Thyroid gland (tissue), 4 donors: ENCODE data around the gene CEACAM1. TPM values are rescaled to one million over a fixed set of nuclear protein-coding genes. Genes with fewer than 3 reads are reported as not detected.
"Not testable (repeated sequence)": the region's sequence is repeated elsewhere in the genome, so short reads cannot be mapped to it uniquely, and the experiment has no call there.

ENCODE experiments used
- DNase-seq, 2 donors: peaks; one replicate each; pipeline ENCODE4 v3.0.0-alpha.2; 2019
- H3K27ac ChIP-seq, 3 donors: fragments of 200-600 bp; sonication (generic); 1 replicate in 2 of 3; 2 replicates in 1 of 3; pipeline ENCODE4 v1.5.1; 2016 to 2019; ENCODE audit warnings: mild to moderate bottlenecking in 1 of 3, moderate library complexity in 1 of 3
- H3K27me3 ChIP-seq: fragments of 200-600 bp; sonication (generic); one replicate; pipeline ENCODE4 v1.5.1; 2019
- H3K36me3 ChIP-seq, 2 donors: fragments of 200-600 bp; sonication (generic); one replicate each; pipeline ENCODE4 v1.5.1; 2016 to 2019
- H3K4me1 ChIP-seq, 2 donors: fragments of 200-600 bp; sonication (generic); one replicate each; pipeline ENCODE4 v1.5.1; 2017 to 2019
- H3K4me3 ChIP-seq, 3 donors: fragments of 200-600 bp; sonication (generic); replicated peaks in 1 of 3; 1 replicate in 2 of 3; 2 replicates in 1 of 3; pipeline ENCODE4 v1.5.1; 2016; ENCODE audit warnings: mild to moderate bottlenecking in 1 of 3
- H3K9me3 ChIP-seq: fragments of 200-600 bp; sonication (generic); one replicate; pipeline ENCODE4 v1.5.1; 2017
- POLR2A ChIP-seq, 2 donors: fragments of 450-650 bp; IDR thresholded peaks; one replicate each; pipeline ENCODE4 v1.6.1; 2017; ENCODE audit warnings: antibody characterized with exemption in 2 of 2, mild to moderate bottlenecking in 2 of 2, moderate library complexity in 1 of 2
- WGBS, 2 donors: methylation state at CpG; one replicate each; pipeline ENCODE4 v1.1.5; 2017; 5-methylcytosine and 5-hydroxymethylcytosine counted together
- intact Hi-C: fragments of 100-400 bp; cut with DNase I; formaldehyde crosslinking; loops from one replicate; pipeline ENCODE4 v1.15.1; 2023
- total RNA-seq, 4 donors: library from RNA; depleted of rRNA; stranded (reverse); fragments of >200 nt; gene quantifications; one replicate each; pipeline ENCODE4 v1.2.3, GENCODE V29; 2016
- TF ChIP-seq, protein P1 (sequence below), 6 experiments: fragments of 200-600 bp in 3 of 6; fragments of 450-650 bp in 3 of 6; sonication (generic) in 3 of 6; IDR thresholded peaks; one replicate each; pipeline ENCODE4 v1.5.1; 2016 to 2019; ENCODE audit warnings: antibody characterized with exemption in 6 of 6, mild to moderate bottlenecking in 2 of 6, inconsistent platforms in 1 of 6, moderate library complexity in 1 of 6

Gene CEACAM1
- total RNA-seq, 4 donors from 2014 or later: 2.1 to 21.5 (median 3.6) TPM

DNA sequence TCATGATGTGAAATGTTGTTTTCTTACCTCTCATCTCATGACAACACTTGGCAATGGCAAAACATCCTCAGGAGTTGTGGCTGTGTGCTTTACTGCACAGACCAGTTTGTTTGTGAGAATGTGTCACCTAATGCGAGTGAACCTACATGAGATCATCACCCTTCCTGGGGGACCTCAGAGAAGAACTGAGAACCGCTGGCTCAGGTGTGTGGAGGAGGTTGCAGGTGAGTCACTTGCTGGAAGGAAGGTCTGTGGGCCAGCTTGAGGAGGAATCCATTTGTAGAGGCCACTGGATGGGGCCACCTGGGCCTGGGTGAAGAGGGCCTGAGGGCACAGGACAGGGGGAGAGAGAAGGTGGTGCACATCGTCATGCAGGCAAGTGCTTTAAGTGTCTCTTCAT, 3.0 kb upstream of the CEACAM1 start:
- TF ChIP-seq POLR2A (IDR thresholded peaks at IDR 0.05): no peak
- TF ChIP-seq, protein P1, sequence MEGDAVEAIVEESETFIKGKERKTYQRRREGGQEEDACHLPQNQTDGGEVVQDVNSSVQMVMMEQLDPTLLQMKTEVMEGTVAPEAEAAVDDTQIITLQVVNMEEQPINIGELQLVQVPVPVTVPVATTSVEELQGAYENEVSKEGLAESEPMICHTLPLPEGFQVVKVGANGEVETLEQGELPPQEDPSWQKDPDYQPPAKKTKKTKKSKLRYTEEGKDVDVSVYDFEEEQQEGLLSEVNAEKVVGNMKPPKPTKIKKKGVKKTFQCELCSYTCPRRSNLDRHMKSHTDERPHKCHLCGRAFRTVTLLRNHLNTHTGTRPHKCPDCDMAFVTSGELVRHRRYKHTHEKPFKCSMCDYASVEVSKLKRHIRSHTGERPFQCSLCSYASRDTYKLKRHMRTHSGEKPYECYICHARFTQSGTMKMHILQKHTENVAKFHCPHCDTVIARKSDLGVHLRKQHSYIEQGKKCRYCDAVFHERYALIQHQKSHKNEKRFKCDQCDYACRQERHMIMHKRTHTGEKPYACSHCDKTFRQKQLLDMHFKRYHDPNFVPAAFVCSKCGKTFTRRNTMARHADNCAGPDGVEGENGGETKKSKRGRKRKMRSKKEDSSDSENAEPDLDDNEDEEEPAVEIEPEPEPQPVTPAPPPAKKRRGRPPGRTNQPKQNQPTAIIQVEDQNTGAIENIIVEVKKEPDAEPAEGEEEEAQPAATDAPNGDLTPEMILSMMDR (IDR thresholded peaks at IDR 0.05): no peak

DNA sequence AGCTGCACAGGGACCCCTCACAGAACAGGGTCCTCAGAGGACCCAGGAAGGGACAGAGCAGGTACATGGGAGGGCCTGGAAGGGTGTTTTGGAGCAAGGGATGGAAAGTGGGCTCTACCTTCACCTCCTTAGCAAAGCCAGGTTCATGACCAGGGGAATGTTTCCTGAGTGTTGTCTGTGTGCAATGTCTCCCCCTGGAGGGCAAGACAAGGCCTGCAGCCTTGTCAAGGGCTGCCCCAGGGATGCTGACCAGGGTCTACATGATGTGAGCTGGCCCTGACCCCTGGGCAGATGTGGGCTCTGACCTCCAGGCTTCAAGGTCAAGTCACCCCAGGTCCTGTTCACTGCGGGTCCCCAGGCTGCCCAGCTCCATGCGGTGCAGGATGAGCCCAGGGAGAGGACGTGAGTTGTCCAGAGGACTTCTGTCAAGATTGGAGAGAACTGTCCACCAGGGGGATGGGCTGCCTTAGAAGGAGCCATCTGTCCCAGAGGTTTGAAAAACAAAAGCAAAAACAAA, 1.0 kb upstream of the CEACAM1 start:
- Histone ChIP-seq H3K4me3 (no peak overlapping the region), H3K27me3 (no peaks in the 10 kb centered on the region), H3K27ac (peak overlapping the region in 1 of 3 donors; percentile 68), H3K9me3 (no peaks in the 10 kb centered on the region), H3K4me1 (peaks cover 0 to 8% of the 10 kb centered on the region in 2 donors), H3K36me3 (no peaks in the 10 kb centered on the region)
- intact Hi-C loops: loop anchor here (2.0 kb wide), 1 partner anchor 79 kb away; no protein-coding TSS in a partner anchor
- no peak for TF ChIP-seq POLR2A (IDR thresholded peaks at IDR 0.05)
- TF ChIP-seq, protein P1 (IDR thresholded peaks at IDR 0.05): peak; percentile 50 to 92 (median 80)
- DNase-seq: peak; percentile 56 to 64
- WGBS, 2 donors: 72 to 83% methylated on average over 3 of the region's 3 CpGs

More for the DNA sequence above, 3.0 kb upstream of the CEACAM1 start:
- H3K4me1 ChIP-seq: peaks cover 0 to 8% of the 10 kb centered on the region in 2 donors
- H3K9me3 ChIP-seq: no peaks in the 10 kb centered on the region
- no peak overlapping the region for H3K27ac ChIP-seq
- H3K36me3 ChIP-seq: no peaks in the 10 kb centered on the region
- intact Hi-C loops: no loop called here
- no peak for DNase-seq
- H3K27me3 ChIP-seq: no peaks in the 10 kb centered on the region
- no peak overlapping the region for H3K4me3 ChIP-seq
- 79 to 92% methylated on average over 3 of the region's 3 CpGs for WGBS, 2 donors

DNA sequence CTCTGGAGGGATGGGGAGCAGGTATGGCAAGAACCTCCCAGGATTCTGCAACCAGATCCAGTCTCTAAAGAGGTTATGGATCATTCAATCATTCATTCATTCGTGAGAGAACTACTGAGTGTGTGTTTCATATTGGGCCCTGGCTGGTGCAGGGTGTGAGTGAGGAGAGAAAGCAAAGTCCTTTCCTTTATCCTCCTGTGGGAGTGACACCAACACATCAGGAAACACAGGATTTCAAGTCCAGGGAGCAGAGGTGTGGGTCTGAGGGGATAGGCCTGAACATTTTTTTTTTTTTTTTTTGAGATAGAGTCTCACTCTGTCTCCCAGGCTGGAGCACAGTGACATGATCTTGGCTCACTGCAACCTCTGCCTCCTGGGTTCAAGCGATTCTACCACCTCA, 3.3 kb downstream of the CEACAM1 start:
- Histone ChIP-seq H3K4me1 (peaks cover 0 to 8% of the 10 kb centered on the region in 2 donors), H3K27ac (no peak overlapping the region), H3K36me3 (no peaks in the 10 kb centered on the region), H3K27me3 (no peaks in the 10 kb centered on the region), H3K9me3 (no peaks in the 10 kb centered on the region), H3K4me3 (no peak overlapping the region)
- no peak for DNase-seq
- TF ChIP-seq, protein P1 (IDR thresholded peaks at IDR 0.05): no peak
- TF ChIP-seq POLR2A (IDR thresholded peaks at IDR 0.05): no peak
- intact Hi-C loops: no loop called here
- 81 to 83% methylated on average over 2 of the region's 2 CpGs for WGBS, 2 donors

DNA sequence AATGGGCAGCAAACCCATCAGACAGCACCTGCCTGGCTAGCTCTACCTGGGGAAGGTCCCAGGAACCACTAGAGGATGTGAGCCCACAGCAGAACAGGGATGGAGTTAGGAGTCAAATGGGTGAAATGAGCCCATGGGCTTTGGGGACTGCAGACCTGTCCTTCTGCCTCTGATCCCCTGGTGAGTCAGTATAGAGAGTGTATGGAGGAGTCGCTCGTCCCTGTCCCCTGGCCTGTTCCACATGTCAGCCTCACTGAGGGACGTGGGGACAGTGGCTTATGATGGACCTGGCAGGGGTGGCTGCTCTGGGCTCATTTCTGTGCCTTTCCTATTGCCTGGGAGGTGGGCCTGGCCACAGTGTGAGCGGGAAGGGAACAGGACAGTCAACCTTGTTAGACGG, 4.0 kb downstream of the CEACAM1 start:
- no peak for TF ChIP-seq POLR2A (IDR thresholded peaks at IDR 0.05)
- TF ChIP-seq, protein P1 (IDR thresholded peaks at IDR 0.05): no peak
- intact Hi-C loops: no loop called here
- Histone ChIP-seq H3K27me3 (no peaks in the 10 kb centered on the region), H3K9me3 (no peaks in the 10 kb centered on the region), H3K27ac (no peak overlapping the region), H3K36me3 (no peaks in the 10 kb centered on the region), H3K4me3 (no peak overlapping the region), H3K4me1 (peaks cover 0 to 7% of the 10 kb centered on the region in 2 donors)
- WGBS, 2 donors: 79 to 83% methylated on average over 5 of the region's 5 CpGs
- DNase-seq: no peak

DNA sequence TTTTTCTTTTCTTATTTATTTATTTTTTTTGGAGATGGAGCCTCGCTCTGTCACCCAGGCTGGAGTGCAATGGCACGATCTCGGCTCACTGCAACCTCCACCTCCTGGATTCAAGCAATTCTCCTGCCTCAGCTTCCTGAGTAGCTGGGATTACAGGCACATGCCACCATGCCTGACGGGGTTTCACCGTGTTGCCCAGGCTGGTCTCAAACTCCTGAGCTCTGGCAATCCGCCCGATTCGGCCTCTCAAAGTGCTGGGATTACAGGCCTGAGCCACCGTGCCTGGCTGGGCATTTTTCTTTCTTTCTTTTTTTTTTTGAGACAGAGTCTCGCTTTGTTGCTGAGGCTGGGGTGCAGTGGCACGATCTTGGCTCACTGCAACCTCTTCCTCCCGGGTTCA, 6.0 kb downstream of the CEACAM1 start:
- H3K36me3 ChIP-seq, H3K27me3 ChIP-seq, intact Hi-C loops, H3K4me1 ChIP-seq, DNase-seq, H3K4me3 ChIP-seq, H3K9me3 ChIP-seq, H3K27ac ChIP-seq: not testable (repeated sequence)
- 81 to 84% methylated on average over 12 of the region's 12 CpGs for WGBS, 2 donors
